IPS-18a (cell line): Measurements from ENCODE around the gene CSNK2A2.
A peak's percentile ranks its signal among the peaks of the same experiment; 100 is the strongest.

Experiments used
- H3K27ac ChIP-seq: one replicate; pipeline ENCODE4 v1.5.1; 2013; ENCODE audit warnings: low read length
- H3K27me3 ChIP-seq: one replicate; pipeline ENCODE4 v1.6.1; 2013; ENCODE audit warnings: mild to moderate bottlenecking, low read length; ENCODE audit not compliant: control insufficient read depth, insufficient read depth
- H3K36me3 ChIP-seq: one replicate; pipeline ENCODE4 v1.6.1; 2013; ENCODE audit warnings: low read depth, low read length; ENCODE audit not compliant: control insufficient read depth
- H3K4me1 ChIP-seq: one replicate; pipeline ENCODE4 v1.6.1; 2013; ENCODE audit warnings: low read depth, low read length; ENCODE audit not compliant: control insufficient read depth
- H3K4me3 ChIP-seq: one replicate; pipeline ENCODE4 v1.5.1; 2013; ENCODE audit warnings: low read length
- H3K9ac ChIP-seq: one replicate; pipeline ENCODE4 v1.6.1; 2013; ENCODE audit warnings: mild to moderate bottlenecking, low read length, moderate library complexity
- H3K9me3 ChIP-seq: one replicate; pipeline ENCODE4 v1.6.1; 2013; ENCODE audit warnings: low read depth, low read length; ENCODE audit not compliant: control insufficient read depth

Gene CSNK2A2

DNA sequence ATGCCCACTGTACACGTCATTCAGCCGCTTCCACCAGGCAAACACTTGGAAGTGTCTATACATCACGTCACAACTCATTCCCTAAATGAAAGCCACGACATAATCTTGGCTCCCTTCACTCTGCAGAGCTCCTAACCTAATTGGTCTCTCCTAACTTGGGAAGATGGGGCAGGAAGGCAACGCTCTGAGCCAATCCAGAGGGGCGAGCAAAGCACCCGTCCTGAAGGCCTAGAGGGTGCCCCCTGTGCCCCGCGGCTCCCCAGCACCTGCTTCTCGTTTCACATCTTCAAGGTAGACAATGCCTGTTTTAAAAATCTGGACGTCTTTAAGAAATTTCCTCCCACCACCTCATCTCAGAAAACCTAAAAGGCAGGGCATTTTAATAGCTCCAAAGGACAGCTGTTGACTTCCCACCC, 1.0 kb downstream of the CSNK2A2 start:
- peak overlapping the region; percentile 66 for H3K4me3 ChIP-seq
- H3K27ac ChIP-seq, result no peak overlapping the region
- H3K9me3 ChIP-seq, result no peaks in the 10 kb centered on the region
- H3K27me3 ChIP-seq, result peaks cover 9% of the 10 kb centered on the region
- H3K4me1 ChIP-seq, result peaks cover 8% of the 10 kb centered on the region
- peaks cover 44% of the 10 kb centered on the region for H3K36me3 ChIP-seq
- H3K9ac ChIP-seq, result peak overlapping the region; percentile 47

DNA sequence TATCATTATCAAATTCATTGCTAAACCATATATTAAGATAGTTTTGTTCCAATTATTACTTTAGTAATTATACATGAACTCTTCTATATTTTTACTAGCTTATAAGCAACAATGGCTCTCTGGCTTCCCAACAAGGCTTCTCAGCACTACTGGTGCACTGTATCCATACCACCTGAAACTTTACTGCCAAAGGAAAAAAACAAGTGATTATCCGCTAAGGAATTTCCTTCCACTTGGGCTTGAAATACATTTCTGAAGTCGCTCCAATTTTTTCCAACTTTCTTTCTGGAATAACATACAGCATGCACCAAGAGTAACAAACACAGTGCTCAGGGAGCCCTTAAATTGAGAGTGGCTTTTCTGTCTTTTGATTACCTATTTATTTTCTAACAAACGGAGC, 2.1 kb downstream of the CSNK2A2 start:
- H3K9ac ChIP-seq, result no peak overlapping the region
- peaks cover 9% of the 10 kb centered on the region for H3K27me3 ChIP-seq
- no peaks in the 10 kb centered on the region for H3K9me3 ChIP-seq
- peaks cover 51% of the 10 kb centered on the region for H3K36me3 ChIP-seq
- no peak overlapping the region for H3K4me3 ChIP-seq
- peaks cover 8% of the 10 kb centered on the region for H3K4me1 ChIP-seq
- no peak overlapping the region for H3K27ac ChIP-seq

DNA sequence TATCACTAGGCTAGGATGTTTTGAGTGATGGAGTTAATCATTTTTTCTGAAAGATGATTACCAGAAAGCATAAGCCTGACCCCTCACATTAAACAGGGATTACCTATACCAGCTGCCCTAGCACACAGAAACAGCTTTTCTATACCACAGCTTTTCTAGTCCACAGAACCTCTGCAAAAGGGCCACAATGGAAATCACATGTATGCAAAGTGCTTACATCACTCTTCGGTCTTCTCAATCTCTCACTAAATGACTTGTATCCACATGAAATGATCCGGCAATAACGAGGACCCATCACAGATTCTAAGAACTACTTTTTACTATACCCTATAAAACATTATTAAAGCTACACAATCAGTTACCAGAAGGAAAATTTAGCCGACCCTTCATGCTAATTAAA, 2.6 kb downstream of the CSNK2A2 start:
- H3K4me3 ChIP-seq, result no peak overlapping the region
- peaks cover 56% of the 10 kb centered on the region for H3K36me3 ChIP-seq

DNA sequence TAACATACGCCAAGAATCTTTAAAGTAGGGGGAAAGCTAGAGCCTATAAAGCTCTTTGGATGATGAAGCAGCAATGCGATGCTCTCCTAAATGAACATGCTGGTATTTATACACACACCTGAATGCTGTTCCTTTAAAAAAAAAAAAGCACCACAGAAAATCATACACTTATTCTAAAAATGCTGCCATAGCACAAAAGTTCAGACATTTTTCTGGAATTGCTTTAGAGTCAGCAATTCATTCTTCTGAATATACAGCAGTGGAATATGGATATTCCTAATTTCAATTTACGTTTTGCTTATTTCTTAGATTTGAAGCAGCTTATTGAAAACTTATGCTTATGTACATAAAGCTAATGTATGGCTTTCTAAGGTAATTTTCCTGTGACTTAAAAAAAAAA, 3.1 kb downstream of the CSNK2A2 start:
- H3K9ac ChIP-seq, result no peak overlapping the region
- H3K27me3 ChIP-seq, result peaks cover 9% of the 10 kb centered on the region
- no peak overlapping the region for H3K4me3 ChIP-seq
- no peak overlapping the region for H3K27ac ChIP-seq
- peaks cover 8% of the 10 kb centered on the region for H3K4me1 ChIP-seq
- H3K36me3 ChIP-seq, result peaks cover 61% of the 10 kb centered on the region
- H3K9me3 ChIP-seq, result no peaks in the 10 kb centered on the region

More for the DNA sequence above, 2.6 kb downstream of the CSNK2A2 start:
- H3K9ac ChIP-seq, result no peak overlapping the region
- H3K9me3 ChIP-seq, result no peaks in the 10 kb centered on the region
- H3K27ac ChIP-seq, result no peak overlapping the region
- H3K27me3 ChIP-seq, result peaks cover 9% of the 10 kb centered on the region
- peaks cover 8% of the 10 kb centered on the region for H3K4me1 ChIP-seq

DNA sequence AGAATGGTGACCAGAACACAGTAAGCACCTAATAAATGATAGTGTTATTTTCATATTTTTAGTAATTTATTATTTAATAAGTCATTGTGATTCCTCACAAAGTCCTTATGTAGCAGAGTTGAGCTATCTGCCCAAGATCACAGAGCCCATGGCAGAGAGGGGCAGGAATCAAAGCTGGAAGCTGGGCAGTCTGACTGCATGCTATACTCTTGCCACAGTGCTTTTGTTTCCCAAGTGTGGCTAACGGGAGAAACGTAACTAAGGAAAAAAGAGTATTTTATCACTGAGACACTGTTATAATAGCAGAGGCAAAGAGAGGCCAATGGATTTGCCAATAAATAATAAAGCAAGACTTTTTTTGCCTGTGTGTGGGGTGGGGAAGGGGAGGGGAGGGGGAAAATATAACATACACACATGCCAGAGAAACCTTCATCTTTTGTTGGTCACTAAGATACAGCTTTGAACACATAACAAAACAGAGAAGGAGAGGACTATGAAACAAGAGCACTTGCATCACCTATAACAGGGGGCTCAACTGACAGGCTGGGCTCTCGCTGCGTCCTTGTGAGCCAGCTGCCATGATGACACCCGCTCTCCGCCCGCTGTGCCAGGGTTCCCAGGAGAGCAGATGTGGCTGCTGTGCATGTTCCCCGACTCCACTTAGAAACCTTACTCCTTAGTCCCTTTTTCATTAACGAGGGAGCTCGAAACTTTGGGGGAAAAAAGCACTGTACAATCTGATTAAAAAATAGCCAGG, 10.1 kb downstream of the CSNK2A2 start:
- Histone ChIP-seq H3K9me3 (no peaks in the 10 kb centered on the region), H3K36me3 (peaks cover 84% of the 10 kb centered on the region), H3K27me3 (no peaks in the 10 kb centered on the region), H3K4me1 (no peaks in the 10 kb centered on the region), H3K27ac (no peak overlapping the region), H3K4me3 (no peak overlapping the region), H3K9ac (no peak overlapping the region)

DNA sequence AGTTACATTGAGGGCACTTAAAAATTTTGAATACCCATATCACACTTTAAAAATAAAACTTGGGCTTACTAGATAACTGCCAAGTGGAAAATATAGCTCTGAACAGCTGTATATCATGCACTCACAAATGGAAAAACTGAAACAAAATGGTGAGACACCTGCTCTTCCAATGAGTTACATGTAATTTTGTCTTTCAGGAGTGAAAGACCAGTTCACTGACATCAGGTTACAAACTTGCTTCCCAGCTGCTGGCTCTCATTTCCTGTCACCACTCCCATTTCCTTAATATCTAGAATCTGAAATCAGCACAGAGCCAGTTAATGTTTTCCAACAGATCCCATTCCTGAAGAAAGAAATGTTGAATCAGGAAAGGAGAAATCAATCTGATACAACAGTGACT, 10.8 kb downstream of the CSNK2A2 start:
- H3K27me3 ChIP-seq, result no peaks in the 10 kb centered on the region
- no peak overlapping the region for H3K9ac ChIP-seq
- H3K4me3 ChIP-seq, result no peak overlapping the region
- H3K9me3 ChIP-seq, result no peaks in the 10 kb centered on the region
- H3K27ac ChIP-seq, result no peak overlapping the region
- peaks cover 80% of the 10 kb centered on the region for H3K36me3 ChIP-seq
- no peaks in the 10 kb centered on the region for H3K4me1 ChIP-seq

DNA sequence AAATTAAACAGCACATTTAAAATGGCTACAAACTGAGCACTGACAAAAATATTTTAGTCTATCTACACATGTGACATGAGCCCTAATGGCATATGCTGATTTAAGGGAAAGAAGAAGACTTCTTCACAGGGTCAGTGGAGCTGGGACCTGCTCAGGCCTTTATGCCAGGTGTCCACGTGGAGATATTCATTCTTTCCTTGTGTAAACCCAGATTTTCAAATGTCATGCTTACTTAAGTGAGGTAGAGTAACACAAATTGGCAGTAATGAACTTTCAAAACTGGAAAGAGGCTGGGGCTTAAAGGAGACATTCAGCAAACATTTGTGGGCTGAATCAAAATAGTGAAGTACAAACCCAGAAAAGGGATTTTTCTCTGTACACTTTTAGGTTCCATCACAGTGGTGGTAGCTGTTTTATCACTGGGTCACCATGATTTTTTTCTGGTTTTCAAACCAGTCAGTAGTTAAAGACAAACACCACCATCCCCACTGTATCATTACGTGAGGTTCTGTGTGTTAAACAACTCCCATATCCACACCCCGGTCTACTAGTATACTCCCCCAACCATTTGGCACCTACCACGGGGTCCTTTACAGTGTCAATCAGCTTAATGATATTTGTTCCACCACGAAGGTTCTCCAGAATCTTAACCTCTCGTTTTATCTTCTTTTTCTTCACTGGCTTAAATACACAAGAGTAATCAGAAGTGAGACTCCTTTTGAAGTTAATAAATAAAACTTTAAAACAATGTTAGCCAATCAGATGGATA, 11.5 kb downstream of the CSNK2A2 start:
- Histone ChIP-seq H3K36me3 (peaks cover 79% of the 10 kb centered on the region), H3K4me1 (no peaks in the 10 kb centered on the region), H3K9me3 (no peaks in the 10 kb centered on the region), H3K27ac (no peak overlapping the region), H3K4me3 (no peak overlapping the region), H3K9ac (no peak overlapping the region), H3K27me3 (no peaks in the 10 kb centered on the region)

DNA sequence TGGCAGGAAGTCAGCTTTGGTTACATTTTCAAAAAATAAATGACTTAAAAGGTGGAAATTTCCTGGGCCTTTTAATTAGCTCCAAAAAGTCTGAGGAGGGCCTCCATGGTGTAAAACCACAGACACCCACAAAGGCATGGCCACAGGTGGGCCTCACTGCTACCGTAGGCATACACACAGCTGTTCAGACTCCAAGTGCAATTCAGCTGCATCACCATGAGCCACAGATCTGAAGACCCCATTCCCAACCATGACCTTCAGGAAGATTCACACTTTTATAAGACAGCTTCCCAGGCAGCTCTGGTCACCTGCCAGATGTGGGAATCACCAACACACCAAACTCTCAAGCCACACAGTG, 20.6 kb downstream of the CSNK2A2 start:
- Histone ChIP-seq H3K9ac (no peak overlapping the region), H3K36me3 (peaks cover 50% of the 10 kb centered on the region), H3K4me1 (no peaks in the 10 kb centered on the region), H3K27me3 (no peaks in the 10 kb centered on the region), H3K4me3 (no peak overlapping the region), H3K9me3 (no peaks in the 10 kb centered on the region), H3K27ac (no peak overlapping the region)

DNA sequence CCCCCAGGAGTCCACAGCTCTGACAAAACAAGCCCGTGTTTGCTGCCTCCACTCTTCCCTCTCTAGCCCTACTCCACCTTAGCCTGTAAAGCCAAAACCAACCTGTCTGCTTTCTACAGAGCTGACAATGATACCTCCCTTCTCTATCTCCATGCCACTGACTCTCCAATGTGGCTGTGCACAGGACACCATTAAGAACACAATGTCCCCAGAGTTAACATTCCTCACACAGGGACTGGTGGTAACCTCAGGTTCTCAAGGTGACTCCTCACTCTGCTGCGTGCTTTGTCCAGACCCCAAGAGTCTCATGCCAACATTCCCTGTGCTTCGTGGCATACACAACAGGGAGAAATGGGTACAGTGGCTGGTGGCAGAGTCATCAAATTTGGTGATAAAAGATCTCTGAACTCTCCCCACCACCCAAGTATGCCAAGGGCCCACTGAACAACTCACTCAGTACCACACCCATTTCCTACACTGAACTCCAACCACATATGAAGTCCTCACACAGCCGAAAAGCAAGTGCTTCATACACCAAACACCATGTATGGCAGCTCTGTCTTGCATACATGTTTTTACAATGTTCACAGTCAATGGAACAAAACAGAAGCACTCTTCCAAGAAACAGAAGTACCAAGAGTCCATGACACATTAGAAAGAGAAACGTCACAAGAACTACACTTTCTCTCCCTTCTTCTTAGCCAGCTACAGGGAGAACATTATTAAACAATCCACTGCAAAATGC, 21.1 kb downstream of the CSNK2A2 start:
- H3K4me3 ChIP-seq, result no peak overlapping the region
- H3K27ac ChIP-seq, result no peak overlapping the region
- no peaks in the 10 kb centered on the region for H3K27me3 ChIP-seq
- no peaks in the 10 kb centered on the region for H3K9me3 ChIP-seq
- peaks cover 53% of the 10 kb centered on the region for H3K36me3 ChIP-seq
- no peaks in the 10 kb centered on the region for H3K4me1 ChIP-seq
- no peak overlapping the region for H3K9ac ChIP-seq

DNA sequence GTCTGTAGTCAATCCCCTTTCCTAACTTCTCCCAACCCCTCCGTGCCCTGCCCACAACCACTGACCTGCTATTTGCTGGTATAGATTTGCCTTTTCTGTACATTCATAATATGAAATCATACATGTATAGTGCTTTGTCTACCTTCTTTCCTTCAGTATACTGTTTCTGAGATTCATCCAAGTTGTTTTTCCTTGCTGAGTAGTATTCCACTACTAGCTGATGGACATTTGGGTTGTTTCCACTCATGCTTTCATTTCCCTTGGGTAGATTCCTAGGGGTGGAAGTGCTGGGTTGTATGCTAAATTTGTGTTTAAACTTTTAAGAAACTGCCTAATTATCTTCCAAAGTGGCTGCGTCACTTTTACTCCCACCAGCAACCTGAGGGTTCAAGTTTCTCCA, 27.7 kb downstream of the CSNK2A2 start:
- Histone ChIP-seq H3K27me3 (no peaks in the 10 kb centered on the region), H3K9ac (no peak overlapping the region), H3K36me3 (peaks cover 77% of the 10 kb centered on the region), H3K4me1 (no peaks in the 10 kb centered on the region), H3K9me3 (no peaks in the 10 kb centered on the region), H3K4me3 (no peak overlapping the region), H3K27ac (no peak overlapping the region)

DNA sequence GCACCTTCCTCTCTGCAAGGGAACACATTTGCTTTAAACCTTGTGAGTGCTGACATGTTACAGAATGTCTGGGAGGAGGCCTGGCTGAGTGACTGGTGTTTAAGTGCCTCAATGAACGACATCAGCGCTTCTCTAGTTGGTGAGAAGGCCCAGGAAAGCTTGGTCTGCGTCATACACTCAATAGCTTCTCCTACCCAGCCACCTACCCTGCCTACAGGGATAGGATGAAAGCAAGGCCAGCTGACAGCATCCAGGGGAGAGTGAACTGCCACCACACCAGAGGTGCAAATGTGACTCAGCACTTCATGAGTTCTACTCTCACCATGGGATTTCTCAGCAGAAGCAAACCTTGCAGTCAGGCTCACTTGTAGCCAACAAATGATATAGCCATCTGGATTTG, 37.1 kb downstream of the CSNK2A2 start:
- H3K4me3 ChIP-seq, result no peak overlapping the region
- peaks cover 57% of the 10 kb centered on the region for H3K36me3 ChIP-seq
- no peak overlapping the region for H3K9ac ChIP-seq
- H3K9me3 ChIP-seq, result no peaks in the 10 kb centered on the region
- H3K4me1 ChIP-seq, result no peaks in the 10 kb centered on the region
- H3K27ac ChIP-seq, result no peak overlapping the region
- H3K27me3 ChIP-seq, result no peaks in the 10 kb centered on the region
